Measurements from ENCODE around the gene UFSP2. TPM values are rescaled to one million over a fixed set of nuclear protein-coding genes. Genes with fewer than 3 reads are reported as not detected.

Gene UFSP2
- total RNA-seq, 1 donor = 53.5 TPM

GRCh38 chr4:185469580-185470154, 43.9 kb upstream of the UFSP2 start:
- no peak for TF ChIP-seq CTCF (IDR thresholded peaks at IDR 0.05; ENCODE audit: insufficient read depth, low read length)
- DNase-seq (ENCODE audit: low read depth) = no peak

DNA sequence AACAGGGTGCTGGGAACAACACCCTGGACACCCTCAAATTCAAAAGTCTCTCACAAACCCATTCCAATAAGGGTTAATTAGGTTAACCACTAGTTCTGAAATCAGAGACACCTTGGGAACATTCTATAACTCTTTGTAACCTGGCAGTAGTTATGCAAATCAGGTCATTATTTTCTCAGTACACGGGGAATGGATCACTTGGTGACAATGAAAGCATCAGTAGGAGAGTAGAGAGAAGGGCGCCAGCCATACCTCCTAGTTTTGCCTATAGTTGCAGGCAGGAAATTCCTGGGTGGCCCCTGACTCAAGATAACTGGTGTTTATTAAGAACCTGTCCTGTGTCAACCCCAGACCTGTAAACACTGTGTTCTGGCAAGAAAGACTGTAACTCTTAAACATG, 43.2 kb upstream of the UFSP2 start:
- no peak for DNase-seq (ENCODE audit: low read depth)
- TF ChIP-seq CTCF (IDR thresholded peaks at IDR 0.05; ENCODE audit: insufficient read depth, low read length) = no peak
- no peak overlapping the region for H3K4me3 ChIP-seq (ENCODE audit: low read depth, low read length)

More at GRCh38 chr4:185469580-185470154, 43.9 kb upstream of the UFSP2 start:
- H3K4me3 ChIP-seq (ENCODE audit: low read depth, low read length) = no peak overlapping the region

GRCh38 chr4:185467991-185468390, 42.2 kb upstream of the UFSP2 start:
- no peak for DNase-seq (ENCODE audit: low read depth)
- no peak for TF ChIP-seq CTCF (IDR thresholded peaks at IDR 0.05; ENCODE audit: insufficient read depth, low read length)
- H3K4me3 ChIP-seq (ENCODE audit: low read depth, low read length) = no peak overlapping the region

DNA sequence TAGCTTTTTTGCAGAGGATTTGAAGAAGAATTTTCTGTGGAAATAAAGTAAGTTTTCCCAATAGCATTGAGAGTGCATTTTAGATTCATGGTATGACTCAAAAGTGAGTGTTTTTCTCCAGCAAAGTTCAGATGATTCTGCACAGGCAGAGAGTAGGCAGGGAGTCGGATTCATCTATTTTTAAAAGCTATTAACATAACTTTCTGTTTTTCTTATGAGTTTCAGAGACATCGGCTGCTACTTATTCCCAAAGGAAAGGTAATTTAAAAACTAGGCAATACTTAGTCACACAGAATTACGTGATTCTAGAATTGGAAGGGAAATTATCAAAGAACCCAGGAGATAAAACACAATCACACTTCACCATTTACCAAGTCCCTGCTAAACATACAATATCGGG, 41.3 kb upstream of the UFSP2 start:
- no peak overlapping the region for H3K4me3 ChIP-seq (ENCODE audit: low read depth, low read length)
- no peak for DNase-seq (ENCODE audit: low read depth)

GRCh38 chr4:185465707-185466106, 39.9 kb upstream of the UFSP2 start:
- DNase-seq (ENCODE audit: low read depth) = no peak
- TF ChIP-seq CTCF (IDR thresholded peaks at IDR 0.05; ENCODE audit: insufficient read depth, low read length) = no peak

More for the DNA sequence above, 41.3 kb upstream of the UFSP2 start:
- TF ChIP-seq CTCF (IDR thresholded peaks at IDR 0.05; ENCODE audit: insufficient read depth, low read length) = no peak

GRCh38 chr4:185464887-185465286, 39.1 kb upstream of the UFSP2 start:
- no peak overlapping the region for H3K4me3 ChIP-seq (ENCODE audit: low read depth, low read length)
- no peak for DNase-seq (ENCODE audit: low read depth)
- TF ChIP-seq CTCF (IDR thresholded peaks at IDR 0.05; ENCODE audit: insufficient read depth, low read length) = no peak

More at GRCh38 chr4:185465707-185466106, 39.9 kb upstream of the UFSP2 start:
- no peak overlapping the region for H3K4me3 ChIP-seq (ENCODE audit: low read depth, low read length)

DNA sequence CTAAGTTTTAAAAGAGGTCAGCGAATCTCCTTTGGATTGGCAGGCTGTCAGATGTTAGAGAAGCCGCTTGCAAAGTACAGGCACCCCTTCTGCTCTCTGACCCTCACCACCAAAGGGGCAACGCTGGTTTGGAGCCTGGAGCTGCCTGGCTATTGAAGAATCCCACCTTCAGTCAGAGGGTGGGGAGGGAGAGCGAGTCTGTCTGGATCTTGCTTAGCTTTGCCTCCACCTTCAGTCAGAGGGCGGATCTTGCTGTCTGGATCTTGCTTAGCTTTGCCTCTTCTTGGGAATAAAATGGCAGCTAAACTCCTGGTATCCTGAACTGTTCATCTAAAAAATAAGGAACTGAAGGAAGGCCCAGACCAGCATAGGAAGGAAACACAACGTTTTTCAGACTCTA, 38.4 kb upstream of the UFSP2 start:
- TF ChIP-seq CTCF (IDR thresholded peaks at IDR 0.05; ENCODE audit: insufficient read depth, low read length) = no peak
- DNase-seq (ENCODE audit: low read depth) = no peak
- no peak overlapping the region for H3K4me3 ChIP-seq (ENCODE audit: low read depth, low read length)
